AG04450 (cell line): ENCODE measurements around the gene NUCKS1. TPM values are rescaled to one million over a fixed set of nuclear protein-coding genes. Genes with fewer than 3 reads are reported as not detected.

Source experiments
- CTCF ChIA-PET: fragments of 300-600, 350-600 bp; formaldehyde crosslinking; extraction: SDS; loops from one replicate; lab custom pipeline; 2022; ENCODE audit warnings: antibody characterized with exemption, inconsistent platforms; lab: Charles Lee
- POLR2A ChIA-PET: fragments of 350-600 bp; formaldehyde crosslinking; extraction: SDS; loops from one replicate; lab custom pipeline; 2021; ENCODE audit warnings: antibody characterized with exemption, inconsistent platforms; lab: Yijun Ruan, JAX
- DNase-seq: peaks from one replicate; pipeline ENCODE4 v3.0.0-alpha.2; 2011; ENCODE audit warnings: low read depth, low spot score
- H3K27ac ChIP-seq: one replicate; pipeline ENCODE4 v1.5.1; 2012; ENCODE audit warnings: low read depth, low read length, control low read depth
- H3K27me3 ChIP-seq: one replicate; pipeline ENCODE4 v1.6.0; 2012; ENCODE audit warnings: low read length; ENCODE audit not compliant: control insufficient read depth, insufficient read depth
- H3K4me3 ChIP-seq: 2 replicates; pipeline ENCODE4 v1.5.1; 2011; ENCODE audit warnings: mild to moderate bottlenecking, low read depth, low read length, control low read depth
- H3K9me3 ChIP-seq: 2 replicates; pipeline ENCODE4 v1.5.1; 2012; ENCODE audit warnings: low read length; ENCODE audit not compliant: control insufficient read depth, insufficient read depth
- polyA plus RNA-seq: library from polyadenylated mRNA; depleted of rRNA; stranded (reverse); fragments of >200 nt; gene quantifications from 2 replicates; pipeline ENCODE4 v1.2.3, GENCODE V29; 2011
- TF ChIP-seq, protein P1 (sequence below): IDR thresholded peaks from 2 replicates; pipeline ENCODE4 v1.5.1; 2011; ENCODE audit warnings: low read depth, low read length, control low read depth, inconsistent platforms

The NUCKS1 gene
- polyA plus RNA-seq, 1 experiment, result 105 TPM

DNA sequence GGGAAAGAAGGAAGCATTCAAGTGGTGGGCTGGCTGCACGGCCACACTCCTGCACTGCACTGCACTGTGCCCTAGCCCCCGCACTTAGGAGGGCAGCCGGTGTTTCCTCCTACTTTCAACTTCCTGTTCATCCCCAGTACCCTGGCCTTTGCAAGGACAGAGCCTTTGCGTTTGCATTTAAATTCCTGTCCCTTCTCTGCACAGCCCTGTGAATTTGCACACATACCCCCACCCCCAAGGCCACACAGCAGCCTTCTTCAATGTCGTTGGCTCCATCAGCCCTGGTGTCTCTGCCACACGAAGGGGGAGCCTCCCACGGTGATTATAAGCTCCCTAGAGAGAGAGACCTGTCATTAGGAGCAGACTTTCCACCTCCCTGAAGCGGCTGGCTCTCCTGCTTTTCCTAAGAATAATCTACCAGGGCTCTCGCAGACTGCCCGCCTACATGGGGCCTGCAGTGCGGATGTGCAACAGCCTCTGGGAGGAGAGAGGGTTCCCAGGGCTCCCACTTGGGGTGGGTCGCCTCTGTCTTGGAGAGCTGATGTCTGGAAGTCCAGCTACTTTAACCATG lies 56.5 kb downstream of the NUCKS1 start:
- CTCF ChIA-PET, result interaction anchor here (0.7 to 2.2 kb wide), 2 partner anchors 18 to 35 kb away, joined by 3 to 12 read pairs; no protein-coding TSS in a partner anchor
- DNase-seq, result no peak
- peaks cover 3% of the 10 kb centered on the region for H3K27me3 ChIP-seq
- no peak overlapping the region for H3K4me3 ChIP-seq
- TF ChIP-seq, protein P1, sequence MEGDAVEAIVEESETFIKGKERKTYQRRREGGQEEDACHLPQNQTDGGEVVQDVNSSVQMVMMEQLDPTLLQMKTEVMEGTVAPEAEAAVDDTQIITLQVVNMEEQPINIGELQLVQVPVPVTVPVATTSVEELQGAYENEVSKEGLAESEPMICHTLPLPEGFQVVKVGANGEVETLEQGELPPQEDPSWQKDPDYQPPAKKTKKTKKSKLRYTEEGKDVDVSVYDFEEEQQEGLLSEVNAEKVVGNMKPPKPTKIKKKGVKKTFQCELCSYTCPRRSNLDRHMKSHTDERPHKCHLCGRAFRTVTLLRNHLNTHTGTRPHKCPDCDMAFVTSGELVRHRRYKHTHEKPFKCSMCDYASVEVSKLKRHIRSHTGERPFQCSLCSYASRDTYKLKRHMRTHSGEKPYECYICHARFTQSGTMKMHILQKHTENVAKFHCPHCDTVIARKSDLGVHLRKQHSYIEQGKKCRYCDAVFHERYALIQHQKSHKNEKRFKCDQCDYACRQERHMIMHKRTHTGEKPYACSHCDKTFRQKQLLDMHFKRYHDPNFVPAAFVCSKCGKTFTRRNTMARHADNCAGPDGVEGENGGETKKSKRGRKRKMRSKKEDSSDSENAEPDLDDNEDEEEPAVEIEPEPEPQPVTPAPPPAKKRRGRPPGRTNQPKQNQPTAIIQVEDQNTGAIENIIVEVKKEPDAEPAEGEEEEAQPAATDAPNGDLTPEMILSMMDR, result no peak
- POLR2A ChIA-PET, result no interaction called here
- H3K27ac ChIP-seq, result no peak overlapping the region
- H3K9me3 ChIP-seq, result no peaks in the 10 kb centered on the region

DNA sequence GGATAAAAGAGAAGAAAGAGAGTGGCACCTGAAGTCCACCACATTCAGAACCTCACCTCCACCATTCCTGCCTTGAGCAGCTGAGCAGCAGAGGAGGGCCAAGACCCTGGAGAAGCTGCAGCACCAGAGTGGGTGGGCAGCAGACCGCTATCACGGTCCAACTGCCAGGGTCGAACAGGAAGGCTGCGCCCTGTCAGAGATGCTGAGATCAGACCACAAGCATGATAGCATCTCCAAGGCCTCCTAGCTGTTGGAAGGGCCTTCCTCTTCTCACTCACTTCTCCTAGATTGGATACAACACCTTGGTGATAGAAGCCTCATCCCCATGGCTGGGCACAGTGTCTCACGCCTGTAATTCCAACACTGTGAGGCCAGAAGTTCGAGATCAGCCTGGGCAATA lies 57.6 kb downstream of the NUCKS1 start:
- ChIA-PET CTCF (interaction anchor here (0.9 kb wide), 1 partner anchor 19 kb away, joined by 4 read pairs; no protein-coding TSS in a partner anchor), POLR2A (no interaction called here)

DNA sequence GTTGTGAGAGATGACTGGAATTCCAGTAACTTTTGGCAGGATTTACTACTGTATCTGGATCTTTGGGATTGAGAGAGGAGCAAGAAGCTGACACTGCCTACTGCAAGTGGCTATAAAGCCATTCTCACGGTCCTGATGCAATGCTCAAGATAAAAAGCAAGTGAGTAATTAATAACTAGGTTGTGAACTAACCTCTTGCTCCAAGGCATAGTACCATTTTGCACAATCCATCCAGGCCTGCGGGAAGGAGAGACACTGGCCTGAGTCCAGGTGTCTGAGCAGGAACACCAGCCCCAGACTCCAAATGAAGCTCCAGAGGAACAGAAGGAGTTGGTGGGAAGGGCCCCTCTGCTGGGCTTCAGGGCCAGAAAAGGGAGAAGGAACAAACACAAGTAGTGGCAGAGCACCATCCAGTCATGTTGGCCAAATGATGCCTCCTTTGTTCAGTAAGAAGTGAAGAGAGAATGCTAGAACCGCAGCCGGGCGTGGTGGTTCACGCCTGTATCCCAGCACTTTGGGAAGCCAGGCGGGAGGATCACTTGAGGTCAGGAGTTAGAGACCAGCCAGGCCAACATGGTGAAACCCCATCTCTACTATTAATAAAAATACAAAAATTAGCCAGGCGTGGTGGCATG lies 59.7 kb downstream of the NUCKS1 start:
- POLR2A ChIA-PET, result no interaction called here
- CTCF ChIA-PET, result interaction anchor here (1.6 to 1.7 kb wide), 2 partner anchors 21 to 31 kb away, joined by 5 to 6 read pairs; no protein-coding TSS in a partner anchor

More for the DNA sequence above, 57.6 kb downstream of the NUCKS1 start:
- H3K9me3 ChIP-seq, result no peaks in the 10 kb centered on the region
- TF ChIP-seq, protein P1, result no peak
- H3K4me3 ChIP-seq, result no peak overlapping the region
- peaks cover 3% of the 10 kb centered on the region for H3K27me3 ChIP-seq
- no peak overlapping the region for H3K27ac ChIP-seq
- DNase-seq, result no peak

GRCh38 chr1:205689479-205689878 lies 60.5 kb downstream of the NUCKS1 start:
- ChIA-PET POLR2A (no interaction called here), CTCF (interaction anchor here (1.6 kb wide), 1 partner anchor 22 kb away, joined by 5 read pairs; no protein-coding TSS in a partner anchor)
- H3K9me3 ChIP-seq, result no peaks in the 10 kb centered on the region
- no peak overlapping the region for H3K4me3 ChIP-seq
- peaks cover 3% of the 10 kb centered on the region for H3K27me3 ChIP-seq
- DNase-seq, result no peak
- H3K27ac ChIP-seq, result no peak overlapping the region
- TF ChIP-seq, protein P1, result no peak

More for the DNA sequence above, 59.7 kb downstream of the NUCKS1 start:
- peaks cover 3% of the 10 kb centered on the region for H3K27me3 ChIP-seq
- DNase-seq, result no peak
- TF ChIP-seq, protein P1, result no peak
- no peak overlapping the region for H3K27ac ChIP-seq
- no peak overlapping the region for H3K4me3 ChIP-seq
- no peaks in the 10 kb centered on the region for H3K9me3 ChIP-seq
